ENCODE data around the gene DSC1.
"Not testable (repeated sequence)": the region's sequence is repeated elsewhere in the genome, so short reads cannot be mapped to it uniquely, and the experiment has no call there.

DSC1 gene, protein sequence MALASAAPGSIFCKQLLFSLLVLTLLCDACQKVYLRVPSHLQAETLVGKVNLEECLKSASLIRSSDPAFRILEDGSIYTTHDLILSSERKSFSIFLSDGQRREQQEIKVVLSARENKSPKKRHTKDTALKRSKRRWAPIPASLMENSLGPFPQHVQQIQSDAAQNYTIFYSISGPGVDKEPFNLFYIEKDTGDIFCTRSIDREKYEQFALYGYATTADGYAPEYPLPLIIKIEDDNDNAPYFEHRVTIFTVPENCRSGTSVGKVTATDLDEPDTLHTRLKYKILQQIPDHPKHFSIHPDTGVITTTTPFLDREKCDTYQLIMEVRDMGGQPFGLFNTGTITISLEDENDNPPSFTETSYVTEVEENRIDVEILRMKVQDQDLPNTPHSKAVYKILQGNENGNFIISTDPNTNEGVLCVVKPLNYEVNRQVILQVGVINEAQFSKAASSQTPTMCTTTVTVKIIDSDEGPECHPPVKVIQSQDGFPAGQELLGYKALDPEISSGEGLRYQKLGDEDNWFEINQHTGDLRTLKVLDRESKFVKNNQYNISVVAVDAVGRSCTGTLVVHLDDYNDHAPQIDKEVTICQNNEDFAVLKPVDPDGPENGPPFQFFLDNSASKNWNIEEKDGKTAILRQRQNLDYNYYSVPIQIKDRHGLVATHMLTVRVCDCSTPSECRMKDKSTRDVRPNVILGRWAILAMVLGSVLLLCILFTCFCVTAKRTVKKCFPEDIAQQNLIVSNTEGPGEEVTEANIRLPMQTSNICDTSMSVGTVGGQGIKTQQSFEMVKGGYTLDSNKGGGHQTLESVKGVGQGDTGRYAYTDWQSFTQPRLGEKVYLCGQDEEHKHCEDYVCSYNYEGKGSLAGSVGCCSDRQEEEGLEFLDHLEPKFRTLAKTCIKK

GRCh38 chr18:31162825-31163435 lies at the start of gene DSC1:
DSC1 (minus strand) TSS chr18:31162856; CDS start chr18:31162594, 262 bp downstream.
- DNase-seq, result peak; percentile 36

DNA sequence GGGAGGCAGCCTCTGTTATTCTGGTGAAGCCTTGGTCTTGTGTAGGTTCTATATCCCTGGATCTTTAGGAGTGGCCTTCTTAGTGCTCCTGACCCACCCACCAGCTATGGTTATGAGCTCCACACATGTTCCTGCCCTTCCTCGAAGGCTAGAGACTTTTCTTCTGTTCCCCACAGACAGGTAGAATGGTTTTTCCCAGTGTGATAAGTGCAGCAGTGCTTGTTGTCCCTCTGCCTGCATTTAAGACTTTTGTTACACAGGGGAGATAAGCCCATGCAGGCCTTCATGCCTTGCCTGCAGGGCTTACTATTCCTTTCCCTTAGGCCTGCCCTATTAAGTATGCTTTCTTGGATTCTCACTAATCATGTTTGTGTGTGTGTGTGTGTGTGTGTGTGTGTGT lies 48.4 kb upstream of the DSC1 start:
- no peak for DNase-seq

GRCh38 chr18:31209041-31209440 lies 46.4 kb upstream of the DSC1 start:
- DNase-seq, result no peak

DNA sequence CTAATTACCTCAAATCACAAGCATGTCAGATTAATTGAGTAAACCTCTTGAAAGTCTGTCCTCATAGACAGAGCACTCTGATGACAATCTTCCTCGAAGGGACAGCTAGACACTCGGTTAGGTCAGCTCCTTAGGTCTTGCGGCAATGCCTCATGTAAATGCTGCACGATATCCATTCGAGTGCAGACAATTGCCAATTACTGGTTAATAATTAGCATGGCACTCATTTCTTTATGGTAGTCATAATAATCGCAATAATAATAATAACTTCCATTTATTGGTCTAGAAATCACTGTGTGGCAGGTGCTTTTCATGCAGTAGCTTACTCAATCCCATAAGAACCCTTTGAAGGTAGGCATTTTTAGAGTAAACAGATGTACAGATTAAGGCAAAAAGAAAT lies 44.7 kb upstream of the DSC1 start:
- no peak for DNase-seq

DNA sequence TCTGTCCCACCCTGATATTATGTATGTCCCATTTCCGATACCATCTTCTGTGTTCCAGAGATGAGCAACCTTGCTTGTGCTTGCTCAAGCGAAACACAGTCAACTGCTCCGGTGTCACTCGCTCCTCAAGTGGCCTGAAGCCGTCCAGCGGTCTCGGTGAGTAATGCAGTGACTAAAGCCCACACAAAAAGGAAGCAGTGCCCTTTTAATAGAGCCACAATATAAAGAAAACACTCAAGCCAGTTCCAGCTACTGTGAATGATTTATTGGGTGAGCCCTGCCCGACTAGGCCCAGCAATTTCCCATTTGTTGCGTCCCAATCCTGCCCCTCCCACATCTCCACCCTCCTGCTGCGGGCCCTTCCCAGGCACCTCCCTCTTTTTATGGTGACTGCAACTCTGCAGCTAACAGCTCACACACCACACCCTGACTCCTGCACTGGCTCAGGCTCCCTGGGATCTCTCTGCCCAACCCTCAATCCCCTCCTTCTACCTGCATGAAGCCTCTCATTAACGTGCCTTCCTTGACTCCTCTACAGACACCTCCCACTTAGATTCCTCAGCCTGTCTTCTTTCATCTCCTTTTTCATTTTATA lies 44.2 kb upstream of the DSC1 start:
- peak; percentile 98 for DNase-seq

GRCh38 chr18:31206071-31206470 lies 43.4 kb upstream of the DSC1 start:
- DNase-seq, result peak; percentile 82

- DNase-seq, result no peak
These were observed 42.6 kb upstream of the DSC1 start for GRCh38 chr18:31205273-31205672.

GRCh38 chr18:31204833-31205232 lies 42.2 kb upstream of the DSC1 start:
- DNase-seq, result no peak

GRCh38 chr18:31204166-31204565 lies 41.5 kb upstream of the DSC1 start:
- peak; percentile 43 for DNase-seq

- no peak for DNase-seq
These were observed 41.1 kb upstream of the DSC1 start for GRCh38 chr18:31203794-31204148.

- DNase-seq, result peak; percentile 91
These were observed 40.6 kb upstream of the DSC1 start for GRCh38 chr18:31203096-31203793.

DNA sequence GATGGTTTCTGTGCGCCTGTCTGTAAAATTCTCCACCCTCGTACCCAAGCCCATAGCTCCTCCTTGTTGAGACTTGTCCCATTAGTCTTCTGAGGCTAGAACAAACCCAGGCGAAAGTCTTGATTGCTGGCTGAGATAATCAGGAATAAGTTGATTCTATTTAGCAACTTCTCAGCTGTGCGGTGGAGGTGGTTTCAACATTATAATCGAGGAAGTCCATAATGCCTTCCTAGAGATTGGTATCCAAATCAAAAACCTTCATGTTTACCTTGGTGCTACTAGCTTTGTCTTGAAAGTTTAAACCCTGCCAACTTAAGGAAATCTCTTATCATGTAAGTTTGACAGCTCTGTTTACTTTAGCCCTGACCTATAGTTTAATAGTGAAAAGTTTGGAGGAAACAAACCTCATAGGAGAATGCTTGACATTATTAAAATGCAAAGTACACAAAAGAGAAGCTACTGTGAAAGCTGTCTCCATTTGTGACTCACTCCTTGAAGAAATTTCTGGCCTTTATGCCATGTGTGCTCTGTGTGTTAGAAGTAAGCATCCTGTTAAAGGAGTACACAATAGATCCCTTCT lies 36.6 kb upstream of the DSC1 start:
- DNase-seq, result peak; percentile 33

- DNase-seq, result no peak
These were observed 35.0 kb upstream of the DSC1 start for GRCh38 chr18:31197676-31198075.

GRCh38 chr18:31195063-31195462 lies 32.4 kb upstream of the DSC1 start:
- DNase-seq, result no peak

- no peak for DNase-seq
These were observed 29.6 kb upstream of the DSC1 start for GRCh38 chr18:31192086-31192776.

DNA sequence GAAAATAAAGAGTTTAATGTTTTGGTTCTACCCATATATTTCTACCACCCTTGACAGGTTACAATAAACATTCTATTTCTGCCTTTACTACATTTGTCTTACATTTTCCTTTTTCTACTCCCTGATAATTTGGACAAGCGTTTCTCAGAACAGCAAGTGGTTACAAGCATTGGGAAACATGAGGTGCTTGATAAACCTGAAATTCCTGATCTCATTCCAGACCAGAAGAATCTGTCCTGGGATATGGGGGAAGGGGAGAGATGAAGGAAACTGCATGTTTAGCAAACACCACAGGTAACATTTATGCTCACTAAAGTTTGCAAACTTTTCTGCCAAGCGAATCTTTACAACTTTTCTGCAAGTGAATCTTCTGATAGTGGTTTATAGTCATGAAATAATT lies 28.3 kb upstream of the DSC1 start:
- DNase-seq, result no peak

DNA sequence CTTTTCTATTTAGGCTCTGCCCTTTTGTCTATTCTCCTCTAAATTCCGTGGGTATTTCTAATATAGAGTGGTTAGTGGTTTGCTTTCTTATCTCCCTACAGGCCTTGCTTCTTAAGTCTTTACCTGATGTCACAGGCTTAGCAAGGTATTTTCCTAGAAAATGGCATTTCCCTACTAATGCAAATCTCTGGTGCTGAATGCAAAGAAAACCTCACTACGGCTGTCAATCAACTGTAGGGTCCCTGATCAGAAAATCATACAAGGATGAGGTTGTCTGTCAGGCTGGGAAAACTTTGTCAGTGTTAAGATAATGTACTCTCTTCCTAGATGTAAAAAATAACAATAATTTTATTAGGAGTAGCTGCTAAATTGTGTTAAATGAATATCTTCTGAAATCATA lies 27.1 kb upstream of the DSC1 start:
- DNase-seq, result no peak

- no peak for DNase-seq
These were observed 22.7 kb upstream of the DSC1 start for GRCh38 chr18:31185186-31185950.

- no peak for DNase-seq
These were observed 20.6 kb upstream of the DSC1 start for GRCh38 chr18:31183302-31183701.

DNA sequence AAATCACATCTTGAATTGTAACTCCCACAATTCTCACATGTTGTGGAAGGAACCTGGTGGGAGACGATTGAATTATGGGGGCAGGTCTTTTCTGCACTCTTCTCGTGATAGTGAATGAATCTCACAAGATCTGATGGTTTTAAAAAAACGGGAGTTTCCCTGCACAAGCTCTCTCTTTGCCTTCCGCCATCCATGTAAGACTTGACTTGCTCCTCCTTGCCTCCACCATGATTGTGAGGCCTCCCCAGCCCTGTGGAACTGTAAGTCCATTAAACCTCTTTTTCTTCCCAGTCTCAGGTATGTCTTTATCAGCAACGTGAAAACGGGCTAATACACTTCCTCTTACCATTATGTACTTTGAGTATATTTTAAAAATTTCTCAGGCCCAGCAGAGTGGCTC lies 14.7 kb upstream of the DSC1 start:
- DNase-seq, result not testable (repeated sequence)

- no peak for DNase-seq
These were observed 13.9 kb upstream of the DSC1 start for GRCh38 chr18:31176531-31176930.
